ENCODE data around the gene CALCOCO1. TPM values are rescaled to one million over a fixed set of nuclear protein-coding genes. Genes with fewer than 3 reads are reported as not detected.

The CALCOCO1 gene
- total and polyA plus RNA-seq, 4 donors = 24.4 to 67.4 (median 43.2) TPM

- Histone ChIP-seq H3K9me3 (ENCODE audit: control insufficient read depth in 4 of 4, low read length in 3 of 4) (no peaks in the 10 kb centered on the region), H3K27me3 (ENCODE audit: control insufficient read depth in 4 of 4, insufficient read depth in 4 of 4, low read length in 3 of 4) (no peaks in the 10 kb centered on the region), H3K36me3 (ENCODE audit: control insufficient read depth in 4 of 4, insufficient read depth in 3 of 4, low read depth in 1 of 4, low read length in 3 of 4) (peaks cover 4 to 29% (median 22%) of the 10 kb centered on the region in 4 donors), H3K4me3 (ENCODE audit: low read depth in 1 of 3, low read length in 3 of 3) (peak overlapping the region; percentile 62 to 74 (median 67)), H3K27ac (ENCODE audit: low read depth in 1 of 2, low read length in 2 of 2) (peak overlapping the region; percentile 17 to 20), H3K4me1 (ENCODE audit: control insufficient read depth in 4 of 4, insufficient read depth in 4 of 4, low read length in 3 of 4) (peaks cover 3 to 17% (median 9%) of the 10 kb centered on the region in 4 donors), H3K9ac (ENCODE audit: low read depth in 1 of 2, low read length in 2 of 2) (peak overlapping the region; percentile 58 to 79)
- WGBS = 2% methylated on average over 15 of the region's 15 CpGs
- DNase-seq (ENCODE audit: low spot score) = no peak
- TF ChIP-seq JUND (IDR thresholded peaks at IDR 0.05) (no peak), CTCF (IDR thresholded peaks at IDR 0.05; ENCODE audit: low read depth, low read length, missing input control) (no peak), FOXA1 (IDR thresholded peaks at IDR 0.05) (no peak), SP1 (IDR thresholded peaks at IDR 0.05) (no peak), HNF4A (conservative IDR thresholded peaks at IDR 0.05) (no peak)
Observed at GRCh38 chr12:53726946-53727309, 324 bp downstream of the CALCOCO1 start.

- no peaks in the 10 kb centered on the region for H3K9me3 ChIP-seq (ENCODE audit: control insufficient read depth in 4 of 4, low read length in 3 of 4)
- H3K4me3 ChIP-seq (ENCODE audit: low read depth in 1 of 3, low read length in 3 of 3) = peak overlapping the region; percentile 62 to 74 (median 67)
- peaks cover 3 to 17% (median 9%) of the 10 kb centered on the region in 4 donors for H3K4me1 ChIP-seq (ENCODE audit: control insufficient read depth in 4 of 4, insufficient read depth in 4 of 4, low read length in 3 of 4)
- no peaks in the 10 kb centered on the region for H3K27me3 ChIP-seq (ENCODE audit: control insufficient read depth in 4 of 4, insufficient read depth in 4 of 4, low read length in 3 of 4)
- H3K27ac ChIP-seq (ENCODE audit: low read depth in 1 of 2, low read length in 2 of 2) = no peak overlapping the region
- 20% methylated on average over 2 of the region's 2 CpGs for WGBS
- no peak for DNase-seq (ENCODE audit: low spot score)
- peaks cover 5 to 34% (median 28%) of the 10 kb centered on the region in 4 donors for H3K36me3 ChIP-seq (ENCODE audit: control insufficient read depth in 4 of 4, insufficient read depth in 3 of 4, low read depth in 1 of 4, low read length in 3 of 4)
- TF ChIP-seq NR2F2 (IDR thresholded peaks at IDR 0.05) (no peak), CTCF (IDR thresholded peaks at IDR 0.05; ENCODE audit: low read depth, low read length, missing input control) (no peak), HNF4G (IDR thresholded peaks at IDR 0.05) (no peak), RAD21 (IDR thresholded peaks at IDR 0.05) (no peak), GABPA (IDR thresholded peaks at IDR 0.05 in 1 of 2, conservative IDR thresholded peaks at IDR 0.05 in 1 of 2) (no peak), EGR1 (IDR thresholded peaks at IDR 0.05; ENCODE audit: low read depth in 2 of 2) (no peak), MAX (IDR thresholded peaks at IDR 0.05) (no peak), YY1 (IDR thresholded peaks at IDR 0.05) (no peak), HNF4A (conservative IDR thresholded peaks at IDR 0.05) (no peak), FOXA2 (IDR thresholded peaks at IDR 0.05) (no peak)
- peak overlapping the region; percentile 58 to 79 for H3K9ac ChIP-seq (ENCODE audit: low read depth in 1 of 2, low read length in 2 of 2)
Observed at GRCh38 chr12:53726341-53726740, 911 bp downstream of the CALCOCO1 start.

- no peaks in the 10 kb centered on the region for H3K9me3 ChIP-seq (ENCODE audit: control insufficient read depth in 4 of 4, low read length in 3 of 4)
- WGBS = 62% methylated on average over 4 of the region's 4 CpGs
- no peak overlapping the region for H3K9ac ChIP-seq (ENCODE audit: low read depth in 1 of 2, low read length in 2 of 2)
- no peaks in the 10 kb centered on the region for H3K27me3 ChIP-seq (ENCODE audit: control insufficient read depth in 4 of 4, insufficient read depth in 4 of 4, low read length in 3 of 4)
- no peak overlapping the region for H3K4me3 ChIP-seq (ENCODE audit: low read depth in 1 of 3, low read length in 3 of 3)
- peaks cover 3 to 17% (median 9%) of the 10 kb centered on the region in 4 donors for H3K4me1 ChIP-seq (ENCODE audit: control insufficient read depth in 4 of 4, insufficient read depth in 4 of 4, low read length in 3 of 4)
- no peak overlapping the region for H3K27ac ChIP-seq (ENCODE audit: low read depth in 1 of 2, low read length in 2 of 2)
- peaks cover 5 to 40% (median 33%) of the 10 kb centered on the region in 4 donors for H3K36me3 ChIP-seq (ENCODE audit: control insufficient read depth in 4 of 4, insufficient read depth in 3 of 4, low read depth in 1 of 4, low read length in 3 of 4)
- no peak for DNase-seq (ENCODE audit: low spot score)
- no peak for TF ChIP-seq TAF1 (conservative IDR thresholded peaks at IDR 0.05)
- no peak for TF ChIP-seq ATF3 (IDR thresholded peaks at IDR 0.05)
- no peak for TF ChIP-seq EGR1 (IDR thresholded peaks at IDR 0.05; ENCODE audit: low read depth in 2 of 2)
- TF ChIP-seq RXRA (IDR thresholded peaks at IDR 0.05) = no peak
- TF ChIP-seq HNF4A (conservative IDR thresholded peaks at IDR 0.05) = no peak
- TF ChIP-seq ZBTB33 (IDR thresholded peaks at IDR 0.05) = no peak
- TF ChIP-seq SP1 (IDR thresholded peaks at IDR 0.05) = no peak
- no peak for TF ChIP-seq NR2F2 (IDR thresholded peaks at IDR 0.05)
- TF ChIP-seq MAX (IDR thresholded peaks at IDR 0.05) = no peak
- TF ChIP-seq YY1 (IDR thresholded peaks at IDR 0.05) = no peak
- no peak for TF ChIP-seq CTCF (IDR thresholded peaks at IDR 0.05; ENCODE audit: low read depth, low read length, missing input control)
- no peak for TF ChIP-seq GABPA (IDR thresholded peaks at IDR 0.05 in 1 of 2, conservative IDR thresholded peaks at IDR 0.05 in 1 of 2)
- TF ChIP-seq HNF4G (IDR thresholded peaks at IDR 0.05) = no peak
Observed at GRCh38 chr12:53725824-53726223, 1.4 kb downstream of the CALCOCO1 start.
